Right lobe of liver (tissue), 6 donors: Measurements from ENCODE around the gene ATP10A. TPM values are rescaled to one million over a fixed set of nuclear protein-coding genes. Genes with fewer than 3 reads are reported as not detected.

ENCODE experiments used
- ATAC-seq, 4 donors: fragments of 200-7000 bp; cut with Tn5 transposase; one replicate each; pipeline ENCODE4 v1.9.1; 2020; ENCODE audit warnings: mild to moderate bottlenecking in 4 of 4, moderate library complexity in 4 of 4
- DNase-seq, 3 donors: peaks; one replicate each; pipeline ENCODE4 v3.0.0-alpha.2; 2020
- H3K27ac ChIP-seq, 3 donors: fragments of 200-600 bp; one replicate each; pipeline ENCODE4 v1.8.0; 2022
- H3K27me3 ChIP-seq, 2 donors: fragments of 200-600 bp; one replicate each; pipeline ENCODE4 v1.8.0; 2022
- H3K36me3 ChIP-seq, 4 donors: fragments of 200-600 bp; sonication (generic) in 1 of 4; one replicate each; pipeline versions ENCODE4 v1.5.1 to v1.8.0; 2017 to 2022; ENCODE audit warnings: control low read depth in 1 of 4
- H3K4me1 ChIP-seq, 4 donors: fragments of 200-600 bp; sonication (generic) in 1 of 4; one replicate each; pipeline versions ENCODE4 v1.5.1 to v1.8.0; 2017 to 2022; ENCODE audit warnings: control low read depth in 1 of 4
- H3K4me3 ChIP-seq, 3 donors: fragments of 200-600 bp; one replicate each; pipeline ENCODE4 v1.8.0; 2022
- H3K9me3 ChIP-seq, 4 donors: fragments of 200-600 bp; sonication (generic) in 1 of 4; one replicate each; pipeline versions ENCODE4 v1.5.1 to v1.8.0; 2017 to 2022; ENCODE audit warnings: control low read depth in 1 of 4
- POLR2A ChIP-seq: fragments of 450-650 bp; IDR thresholded peaks from one replicate; pipeline ENCODE4 v1.6.1; 2017; ENCODE audit warnings: antibody characterized with exemption, mild to moderate bottlenecking
- WGBS: methylation state at CpG from one replicate; pipeline ENCODE4 v1.1.6; 2018; ENCODE audit warnings: low coverage, low lambda C conversion rate; ENCODE audit not compliant: insufficient coverage; ENCODE audit errors: missing lambda C conversion rate; 5-methylcytosine and 5-hydroxymethylcytosine counted together
- intact Hi-C, 2 donors: fragments of 100-400 bp; cut with DNase I; formaldehyde crosslinking; loops; one replicate each; pipeline versions ENCODE4 v1.11.2 to v1.14.1; 2022
- total RNA-seq, 6 experiments: library from RNA; depleted of rRNA in 2 of 6; stranded (reverse); fragments of >200 nt in 2 of 6; fragmentation: NEBNext Ultra II Directional in 3 of 6; extraction: Animal tissue kit (Norgen Biotek cat#: 25700) in 3 of 6; gene quantifications; one replicate each; pipeline versions ENCODE4 v1.1.0 to v1.2.4, GENCODE V29; 2016 to 2023
- TF ChIP-seq, protein P1 (sequence below), 4 donors: fragments of 200-600 bp in 3 of 4; fragments of 450-650 bp in 1 of 4; IDR thresholded peaks; one replicate each; pipeline versions ENCODE4 v1.5.1 to v1.8.0; 2016 to 2022; ENCODE audit warnings: antibody characterized with exemption in 4 of 4, mild to moderate bottlenecking in 2 of 4
- donor health status: DM: no; HTN: yes; CAD: no.
- donor health status: DM: no; HTN: no; CAD: no.
- donor health status: DM: no; HTN: no; CAD: no.
- donor health status: DM: no; HTN: yes; CAD: no.
- donor health status: DM: no; HTN: yes; CAD: no.

ATP10A gene
- total RNA-seq, 6 experiments from 2014 or later = 0.15 to 1.00 (median 0.34) TPM

DNA sequence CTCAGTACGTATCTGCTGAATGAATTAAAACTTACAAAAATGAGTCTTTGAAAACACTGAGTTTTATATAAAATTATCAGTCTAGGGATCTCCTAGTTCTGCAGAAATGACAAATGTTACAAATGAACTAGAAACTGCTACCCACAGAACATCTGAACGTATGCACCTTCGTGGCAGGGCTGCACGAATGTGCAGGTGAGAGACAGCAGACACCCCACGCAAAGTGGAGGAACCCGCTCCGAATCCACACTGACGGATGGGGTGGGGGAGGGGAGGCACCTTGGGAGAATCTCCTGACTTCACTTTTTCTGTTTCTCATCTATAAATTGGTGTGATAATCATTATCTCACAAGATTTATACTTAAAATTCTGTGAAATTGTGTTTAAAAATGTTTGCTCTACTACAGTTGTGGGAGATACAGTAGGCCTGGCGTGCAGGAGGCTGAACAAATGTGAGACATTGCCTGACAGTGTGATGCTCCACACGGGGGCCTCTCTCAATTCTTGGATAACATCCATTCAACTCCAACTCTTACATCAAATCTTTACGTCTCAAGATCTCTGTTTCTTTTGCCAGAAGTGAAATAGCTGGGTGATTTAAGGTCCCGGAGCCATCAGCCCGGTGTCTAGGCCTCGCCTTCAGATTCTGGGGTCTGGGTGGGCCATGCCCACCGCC, 86.9 kb downstream of the ATP10A start:
- H3K4me3 ChIP-seq = no peak overlapping the region
- WGBS = 72% methylated on average over 11 of the region's 15 CpGs
- ATAC-seq (no peak), DNase-seq (peak in 1 of 3 donors; percentile 11)
- intact Hi-C loops = no loop called here
- no peaks in the 10 kb centered on the region for H3K36me3 ChIP-seq
- H3K27ac ChIP-seq = no peak overlapping the region
- no peaks in the 10 kb centered on the region for H3K4me1 ChIP-seq
- H3K27me3 ChIP-seq = no peaks in the 10 kb centered on the region
- no peaks in the 10 kb centered on the region for H3K9me3 ChIP-seq
- TF ChIP-seq, protein P1, sequence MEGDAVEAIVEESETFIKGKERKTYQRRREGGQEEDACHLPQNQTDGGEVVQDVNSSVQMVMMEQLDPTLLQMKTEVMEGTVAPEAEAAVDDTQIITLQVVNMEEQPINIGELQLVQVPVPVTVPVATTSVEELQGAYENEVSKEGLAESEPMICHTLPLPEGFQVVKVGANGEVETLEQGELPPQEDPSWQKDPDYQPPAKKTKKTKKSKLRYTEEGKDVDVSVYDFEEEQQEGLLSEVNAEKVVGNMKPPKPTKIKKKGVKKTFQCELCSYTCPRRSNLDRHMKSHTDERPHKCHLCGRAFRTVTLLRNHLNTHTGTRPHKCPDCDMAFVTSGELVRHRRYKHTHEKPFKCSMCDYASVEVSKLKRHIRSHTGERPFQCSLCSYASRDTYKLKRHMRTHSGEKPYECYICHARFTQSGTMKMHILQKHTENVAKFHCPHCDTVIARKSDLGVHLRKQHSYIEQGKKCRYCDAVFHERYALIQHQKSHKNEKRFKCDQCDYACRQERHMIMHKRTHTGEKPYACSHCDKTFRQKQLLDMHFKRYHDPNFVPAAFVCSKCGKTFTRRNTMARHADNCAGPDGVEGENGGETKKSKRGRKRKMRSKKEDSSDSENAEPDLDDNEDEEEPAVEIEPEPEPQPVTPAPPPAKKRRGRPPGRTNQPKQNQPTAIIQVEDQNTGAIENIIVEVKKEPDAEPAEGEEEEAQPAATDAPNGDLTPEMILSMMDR (IDR thresholded peaks at IDR 0.05) = no peak
- no peak for TF ChIP-seq POLR2A

DNA sequence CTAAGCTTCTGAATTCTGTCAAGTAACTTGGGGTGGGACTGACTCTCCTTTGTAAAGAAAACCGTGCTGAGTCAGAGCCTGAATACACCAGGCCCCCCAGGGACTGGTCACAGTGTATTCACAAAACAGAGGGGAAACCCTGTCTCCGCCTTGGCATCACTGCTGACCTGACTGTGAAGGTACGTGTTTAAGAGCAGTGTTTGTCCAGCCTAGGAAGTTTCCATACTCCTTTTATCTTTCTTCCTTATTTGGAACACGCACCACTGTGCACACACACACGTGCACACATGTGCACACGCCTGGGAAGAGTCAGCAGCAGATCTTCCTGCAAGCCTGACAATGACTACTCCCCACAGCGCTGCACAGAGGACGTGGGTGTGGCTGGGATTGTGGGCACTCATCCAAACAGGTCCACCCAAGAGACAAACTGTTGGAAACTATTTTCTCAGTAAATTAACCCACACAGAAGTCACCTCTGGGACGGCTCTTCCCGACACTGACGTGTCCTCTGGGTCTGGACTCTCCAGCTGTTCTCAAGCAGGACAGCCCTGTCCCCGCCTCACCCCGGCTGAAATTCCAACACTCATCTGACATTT, 87.7 kb downstream of the ATP10A start:
- peak in 3 of 4 donors; percentile 31 to 51 (median 45) for ATAC-seq
- H3K4me3 ChIP-seq = no peak overlapping the region
- H3K27ac ChIP-seq = no peak overlapping the region
- H3K4me1 ChIP-seq = no peaks in the 10 kb centered on the region
- no peaks in the 10 kb centered on the region for H3K9me3 ChIP-seq
- WGBS = 41% methylated on average over 13 of the region's 13 CpGs
- TF ChIP-seq, protein P1 (IDR thresholded peaks at IDR 0.05) = no peak
- TF ChIP-seq POLR2A = no peak
- H3K27me3 ChIP-seq = no peaks in the 10 kb centered on the region
- intact Hi-C loops = no loop called here
- H3K36me3 ChIP-seq = no peaks in the 10 kb centered on the region
- peak in 1 of 3 donors; percentile 31 for DNase-seq

DNA sequence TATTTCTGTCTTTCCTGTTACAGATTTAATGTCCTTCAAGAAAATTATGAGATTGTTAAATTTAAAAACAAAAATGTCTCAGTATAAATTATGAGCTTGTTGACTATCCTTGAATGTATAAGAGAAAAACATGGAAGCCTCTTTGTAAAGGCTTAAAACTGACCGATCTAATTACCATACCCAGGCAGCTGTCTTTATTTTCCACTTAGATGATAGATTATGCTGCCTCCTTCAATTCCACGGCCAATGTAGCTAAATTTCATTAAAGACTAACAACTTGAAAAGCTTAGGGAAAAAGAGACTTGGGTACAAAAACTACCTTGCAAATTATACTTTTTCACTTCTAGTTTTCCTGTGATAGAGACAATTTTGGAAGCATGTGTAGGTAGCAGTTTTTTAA, 88.3 kb downstream of the ATP10A start:
- H3K27me3 ChIP-seq = no peaks in the 10 kb centered on the region
- DNase-seq (no peak), ATAC-seq (no peak)
- TF ChIP-seq, protein P1 (IDR thresholded peaks at IDR 0.05) = no peak
- no peak for TF ChIP-seq POLR2A
- H3K4me1 ChIP-seq = no peaks in the 10 kb centered on the region
- no peak overlapping the region for H3K27ac ChIP-seq
- 80% methylated on average over 2 of the region's 2 CpGs for WGBS
- H3K36me3 ChIP-seq = no peaks in the 10 kb centered on the region
- H3K4me3 ChIP-seq = no peak overlapping the region
- intact Hi-C loops = no loop called here
- no peaks in the 10 kb centered on the region for H3K9me3 ChIP-seq

DNA sequence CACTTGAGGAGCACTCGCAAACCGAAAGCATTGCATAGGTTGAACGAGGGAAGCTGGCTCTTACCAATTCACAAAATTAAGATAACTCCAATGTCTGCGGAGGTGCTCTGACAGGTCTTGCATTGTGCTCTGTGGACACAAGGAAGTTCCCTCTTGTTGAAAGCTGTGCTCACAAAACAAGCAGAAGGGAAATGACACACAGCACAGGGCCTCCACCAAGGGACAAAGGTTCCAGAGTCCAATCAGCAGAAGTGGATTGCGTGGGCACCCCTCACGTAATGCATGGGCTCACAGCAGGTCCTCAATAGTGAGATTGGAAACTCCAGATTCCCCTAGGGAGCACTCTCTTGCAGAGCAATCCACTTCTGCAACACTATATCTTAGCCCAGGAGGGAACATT, 89.9 kb downstream of the ATP10A start:
- ATAC-seq (no peak), DNase-seq (no peak)
- no peak overlapping the region for H3K4me3 ChIP-seq
- no peak for TF ChIP-seq POLR2A
- TF ChIP-seq, protein P1 (IDR thresholded peaks at IDR 0.05) = no peak
- no peaks in the 10 kb centered on the region for H3K9me3 ChIP-seq
- H3K4me1 ChIP-seq = no peaks in the 10 kb centered on the region
- H3K27ac ChIP-seq = no peak overlapping the region
- 70% methylated on average over 6 of the region's 6 CpGs for WGBS
- intact Hi-C loops = no loop called here
- no peaks in the 10 kb centered on the region for H3K27me3 ChIP-seq
- H3K36me3 ChIP-seq = no peaks in the 10 kb centered on the region
